ENCODE data around the gene MAST4. TPM values are rescaled to one million over a fixed set of nuclear protein-coding genes. Genes with fewer than 3 reads are reported as not detected.
A peak's percentile ranks its signal among the peaks of the same experiment; 100 is the strongest.

The MAST4 gene
- total RNA-seq, 1 donor from 2014 or later: 112 TPM

- no peak overlapping the region for H3K27ac Mint-ChIP-seq (ENCODE audit: unreplicated experiment)
- H3K4me3 Mint-ChIP-seq (ENCODE audit: unreplicated experiment): no peak overlapping the region
- H3K27me3 Mint-ChIP-seq (ENCODE audit: unreplicated experiment): no peaks in the 10 kb centered on the region
- H3K9me3 Mint-ChIP-seq (ENCODE audit: unreplicated experiment): no peaks in the 10 kb centered on the region
- H3K36me3 Mint-ChIP-seq (ENCODE audit: low read depth, unreplicated experiment): no peaks in the 10 kb centered on the region
- no peak for DNase-seq (ENCODE audit: low spot score)
- TF ChIP-seq CTCF (IDR thresholded peaks at IDR 0.05; ENCODE audit: unreplicated experiment): no peak
- H3K4me1 Mint-ChIP-seq (ENCODE audit: unreplicated experiment): peaks cover 34% of the 10 kb centered on the region
Measured at GRCh38 chr5:66805514-66806430, 209.6 kb downstream of the MAST4 start.

GRCh38 chr5:66807743-66808142 is 211.6 kb downstream of the MAST4 start:
- no peaks in the 10 kb centered on the region for H3K27me3 Mint-ChIP-seq (ENCODE audit: unreplicated experiment)
- TF ChIP-seq CTCF (IDR thresholded peaks at IDR 0.05; ENCODE audit: unreplicated experiment): no peak
- no peak overlapping the region for H3K4me3 Mint-ChIP-seq (ENCODE audit: unreplicated experiment)
- peaks cover 54% of the 10 kb centered on the region for H3K4me1 Mint-ChIP-seq (ENCODE audit: unreplicated experiment)
- peak overlapping the region; percentile 37 for H3K27ac Mint-ChIP-seq (ENCODE audit: unreplicated experiment)
- no peak for DNase-seq (ENCODE audit: low spot score)
- H3K36me3 Mint-ChIP-seq (ENCODE audit: low read depth, unreplicated experiment): no peaks in the 10 kb centered on the region
- H3K9me3 Mint-ChIP-seq (ENCODE audit: unreplicated experiment): no peaks in the 10 kb centered on the region

DNA sequence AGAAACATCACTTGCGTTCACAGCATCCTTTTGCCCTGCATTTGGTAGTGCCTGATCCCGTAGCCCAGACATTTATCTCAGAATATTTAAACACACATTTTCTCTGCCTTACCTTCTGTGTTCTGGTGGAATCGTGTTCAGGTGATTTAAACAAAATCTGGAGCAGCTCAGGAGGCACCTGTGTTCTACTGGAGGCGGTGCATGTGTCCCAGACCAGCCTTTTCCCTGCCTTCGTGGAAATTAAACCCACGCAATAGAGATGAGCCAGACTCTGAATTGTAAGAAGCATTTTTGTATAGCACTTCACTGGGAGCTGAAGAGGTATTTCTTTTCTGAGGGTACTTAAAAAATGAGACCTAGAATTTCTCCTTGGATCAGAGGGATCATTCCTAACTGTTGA is 212.5 kb downstream of the MAST4 start:
- Mint-ChIP-seq H3K4me1 (ENCODE audit: unreplicated experiment) (peaks cover 62% of the 10 kb centered on the region), H3K27ac (ENCODE audit: unreplicated experiment) (peak overlapping the region; percentile 58), H3K9me3 (ENCODE audit: unreplicated experiment) (no peaks in the 10 kb centered on the region), H3K36me3 (ENCODE audit: low read depth, unreplicated experiment) (no peaks in the 10 kb centered on the region), H3K27me3 (ENCODE audit: unreplicated experiment) (no peaks in the 10 kb centered on the region), H3K4me3 (ENCODE audit: unreplicated experiment) (no peak overlapping the region)
- DNase-seq (ENCODE audit: low spot score): no peak
- TF ChIP-seq CTCF (IDR thresholded peaks at IDR 0.05; ENCODE audit: unreplicated experiment): no peak

- peaks cover 72% of the 10 kb centered on the region for H3K4me1 Mint-ChIP-seq (ENCODE audit: unreplicated experiment)
- no peak for DNase-seq (ENCODE audit: low spot score)
- H3K9me3 Mint-ChIP-seq (ENCODE audit: unreplicated experiment): no peaks in the 10 kb centered on the region
- H3K4me3 Mint-ChIP-seq (ENCODE audit: unreplicated experiment): no peak overlapping the region
- no peaks in the 10 kb centered on the region for H3K36me3 Mint-ChIP-seq (ENCODE audit: low read depth, unreplicated experiment)
- no peak for TF ChIP-seq CTCF (IDR thresholded peaks at IDR 0.05; ENCODE audit: unreplicated experiment)
- no peaks in the 10 kb centered on the region for H3K27me3 Mint-ChIP-seq (ENCODE audit: unreplicated experiment)
- H3K27ac Mint-ChIP-seq (ENCODE audit: unreplicated experiment): peak overlapping the region; percentile 65
Measured at GRCh38 chr5:66810151-66810550, 214.0 kb downstream of the MAST4 start.

DNA sequence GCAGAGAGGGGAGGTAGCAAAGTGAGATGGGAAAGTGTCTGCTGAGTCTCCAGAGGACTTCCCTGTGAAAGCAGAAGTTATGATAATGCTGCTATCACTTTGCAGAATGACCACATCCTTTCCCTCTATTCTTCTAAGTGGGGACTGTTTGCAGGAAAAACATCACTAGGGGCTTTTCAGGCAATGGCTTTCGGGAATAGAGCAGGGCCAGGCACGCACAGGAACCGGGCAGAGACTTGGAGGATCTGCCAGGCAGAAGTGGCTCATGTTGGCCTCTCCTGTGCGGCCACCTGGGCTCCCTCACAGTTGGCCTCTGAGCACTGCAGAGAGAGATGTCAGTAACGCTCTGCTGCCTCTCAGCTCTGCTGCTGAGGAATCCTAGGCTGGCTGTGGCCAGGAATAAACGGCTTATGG is 214.7 kb downstream of the MAST4 start:
- Mint-ChIP-seq H3K27me3 (ENCODE audit: unreplicated experiment) (no peaks in the 10 kb centered on the region), H3K27ac (ENCODE audit: unreplicated experiment) (no peak overlapping the region), H3K4me3 (ENCODE audit: unreplicated experiment) (no peak overlapping the region), H3K9me3 (ENCODE audit: unreplicated experiment) (no peaks in the 10 kb centered on the region), H3K36me3 (ENCODE audit: low read depth, unreplicated experiment) (no peaks in the 10 kb centered on the region), H3K4me1 (ENCODE audit: unreplicated experiment) (peaks cover 75% of the 10 kb centered on the region)
- TF ChIP-seq CTCF (IDR thresholded peaks at IDR 0.05; ENCODE audit: unreplicated experiment): no peak
- no peak for DNase-seq (ENCODE audit: low spot score)

All from endothelial cell (in vitro differentiated cells).